HG03139 (cell line): ENCODE measurements around the gene COL20A1.
"Not testable (repeated sequence)": the region's sequence is repeated elsewhere in the genome, so short reads cannot be mapped to it uniquely, and the experiment has no call there.

Experiments
- ATAC-seq: cut with Tn5 transposase; IDR thresholded peaks from one replicate; pipeline ENCODE4 v1.9.1; 2021; ENCODE audit not compliant: unreplicated experiment

The COL20A1 gene

GRCh38 chr20:63292904-63293303 is at the start of gene COL20A1:
Gene COL20A1, plus strand, starts transcription at chr20:63293186. Its CDS starts 1,922 bp downstream, at chr20:63295108.
- ATAC-seq: no peak

DNA sequence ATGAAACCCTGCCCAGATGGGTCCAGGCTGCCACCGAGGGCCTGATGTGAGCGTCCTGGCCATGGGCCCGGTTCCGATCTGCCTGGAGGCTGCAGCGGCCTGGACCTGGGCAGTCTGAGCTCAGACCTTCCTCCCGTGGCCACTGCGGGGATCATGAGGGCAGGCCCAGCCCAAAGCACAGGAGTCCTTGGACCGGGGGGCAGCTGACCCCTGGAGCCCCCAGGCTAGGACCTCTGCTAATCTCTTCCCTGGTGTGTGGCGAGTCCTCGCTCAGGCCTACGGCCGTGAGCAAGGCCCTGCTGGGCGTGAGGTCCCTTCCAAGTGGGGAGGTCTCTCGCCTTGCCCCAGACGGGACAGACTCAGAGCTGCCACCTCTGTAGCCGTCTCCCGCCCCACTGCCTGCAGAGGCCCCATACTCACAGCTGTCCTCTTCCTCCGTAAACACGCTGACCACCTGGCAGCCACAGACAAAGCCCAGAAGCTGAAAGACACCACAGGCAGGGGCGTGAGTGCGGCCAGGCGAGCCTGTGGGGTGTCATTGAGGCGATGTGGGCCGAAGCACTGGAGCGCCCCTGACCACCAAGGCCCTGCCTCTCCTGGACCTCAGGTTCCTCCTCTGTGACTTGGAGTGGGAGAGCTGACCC is 49.3 kb upstream of the COL20A1 start:
- no peak for ATAC-seq

DNA sequence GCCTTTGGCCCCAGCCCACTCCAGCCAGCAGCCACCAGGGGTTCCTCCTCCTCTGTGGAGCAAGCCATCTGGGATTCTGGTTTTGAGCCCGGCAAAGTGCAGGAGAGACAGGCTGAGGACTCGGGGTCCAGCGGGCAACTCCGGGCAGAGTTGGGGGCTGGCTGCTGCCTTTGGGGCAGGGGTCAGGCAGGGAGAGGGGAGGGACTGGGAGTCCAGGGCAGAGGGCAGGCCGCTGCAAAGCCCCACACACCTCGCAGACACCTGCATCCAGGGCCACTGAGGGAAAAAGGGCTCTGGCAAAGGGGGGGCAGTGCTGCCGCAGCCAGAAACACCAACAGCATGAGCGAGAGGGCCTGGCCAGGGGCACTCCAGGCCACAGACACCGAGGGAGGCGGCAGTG is 48.5 kb upstream of the COL20A1 start:
- no peak for ATAC-seq

GRCh38 chr20:63246490-63247288 is 46.3 kb upstream of the COL20A1 start:
- no peak for ATAC-seq

- no peak for ATAC-seq
Observed at GRCh38 chr20:63247671-63248228, 45.2 kb upstream of the COL20A1 start.

GRCh38 chr20:63248835-63249591 is 44.0 kb upstream of the COL20A1 start:
- no peak for ATAC-seq

DNA sequence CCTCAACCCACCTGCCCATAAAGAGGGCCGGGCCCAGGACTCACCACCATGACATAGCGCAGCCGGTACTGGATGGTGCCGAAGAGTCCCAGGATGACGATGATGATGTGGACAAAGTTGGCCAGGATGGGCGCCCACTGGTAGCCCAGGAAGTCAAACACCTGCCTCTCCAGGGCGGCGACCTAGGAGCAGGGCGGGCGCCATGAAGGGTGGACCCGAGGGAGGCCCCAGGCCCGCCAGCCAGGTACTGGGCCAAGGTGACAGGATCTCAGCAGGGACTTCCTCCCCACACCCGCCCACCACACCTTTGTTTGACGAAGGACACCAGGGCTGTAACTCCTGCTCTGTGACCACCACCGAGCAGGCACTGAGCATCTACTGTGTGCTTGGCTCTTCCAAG is 43.1 kb upstream of the COL20A1 start:
- no peak for ATAC-seq

DNA sequence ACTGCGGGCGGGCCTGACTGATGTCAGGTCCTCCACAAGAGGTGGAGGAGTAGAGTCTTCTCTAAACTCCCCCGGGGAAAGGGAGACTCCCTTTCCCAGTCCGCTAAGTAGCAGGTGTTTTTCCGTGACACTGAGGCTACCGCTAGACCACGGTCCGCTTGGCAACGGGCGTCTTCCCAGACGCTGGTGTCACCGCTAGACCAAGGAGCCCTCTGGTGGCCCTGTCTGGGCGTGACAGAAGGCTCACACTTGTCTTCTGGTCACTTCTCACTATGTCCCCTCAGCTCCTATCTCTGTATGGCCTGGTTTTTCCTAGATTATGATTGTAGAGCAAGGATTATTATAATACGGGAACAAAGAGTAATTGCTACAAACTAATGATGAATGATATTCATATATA is 41.6 kb upstream of the COL20A1 start:
- not testable (repeated sequence) for ATAC-seq

GRCh38 chr20:63252284-63252711 is 40.7 kb upstream of the COL20A1 start:
- ATAC-seq: no peak

DNA sequence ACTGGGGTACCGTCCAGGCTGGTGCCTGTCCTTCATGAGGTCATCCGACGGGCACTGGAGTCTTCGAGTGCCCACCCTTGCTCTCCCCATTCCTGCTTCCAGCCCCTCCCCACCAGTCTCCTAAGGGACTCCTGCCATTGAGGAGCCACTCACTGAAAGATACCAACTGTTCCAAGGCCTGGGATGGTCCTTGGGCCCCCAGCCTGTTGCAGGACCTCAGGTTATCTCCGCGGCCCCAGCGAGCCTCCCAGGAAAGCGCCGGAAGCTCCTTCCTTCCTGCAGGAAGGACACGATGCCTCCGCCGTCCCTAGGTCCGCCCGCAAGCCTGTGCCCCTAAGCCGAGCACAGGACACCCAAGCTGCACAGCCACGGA is 39.9 kb upstream of the COL20A1 start:
- ATAC-seq: no peak

DNA sequence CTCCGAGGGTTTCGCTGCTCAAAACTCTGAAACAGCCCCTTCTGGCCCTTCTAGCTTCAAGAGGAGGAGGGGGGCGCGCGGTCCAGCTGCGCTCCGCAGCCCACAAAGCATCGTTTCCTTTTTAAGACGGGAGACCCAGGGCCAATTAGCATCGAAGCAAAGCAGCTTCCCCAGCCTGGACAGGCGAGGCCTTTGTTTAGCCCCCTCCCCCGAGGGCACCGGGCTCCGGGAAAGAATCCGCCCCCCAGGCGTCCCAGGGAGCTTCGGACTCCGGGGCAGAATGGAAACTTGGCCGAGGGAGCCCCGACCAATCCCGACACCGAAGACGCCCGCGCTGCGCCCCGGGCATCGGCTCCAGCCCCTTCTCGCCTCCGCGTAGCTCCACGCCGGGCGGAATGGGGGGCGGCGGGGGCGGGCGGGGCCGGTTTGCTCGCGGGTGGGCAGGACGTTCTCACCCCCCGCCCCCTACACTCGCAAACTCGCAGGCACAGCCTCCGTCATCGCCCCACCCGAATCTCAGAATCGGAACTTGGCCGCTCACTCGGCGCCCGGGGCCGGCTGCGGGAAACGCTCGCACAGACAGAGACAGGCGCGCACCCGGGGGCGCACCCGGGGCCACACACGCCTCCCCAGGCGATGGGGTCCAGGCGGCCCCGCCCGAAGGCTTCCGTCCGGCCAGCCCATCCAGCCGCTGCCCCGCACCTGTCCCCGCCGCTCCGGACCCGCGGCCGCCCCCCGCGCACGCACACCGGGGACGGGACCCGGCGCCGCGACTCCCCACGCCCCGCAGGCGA is 39.4 kb upstream of the COL20A1 start:
- no peak for ATAC-seq

DNA sequence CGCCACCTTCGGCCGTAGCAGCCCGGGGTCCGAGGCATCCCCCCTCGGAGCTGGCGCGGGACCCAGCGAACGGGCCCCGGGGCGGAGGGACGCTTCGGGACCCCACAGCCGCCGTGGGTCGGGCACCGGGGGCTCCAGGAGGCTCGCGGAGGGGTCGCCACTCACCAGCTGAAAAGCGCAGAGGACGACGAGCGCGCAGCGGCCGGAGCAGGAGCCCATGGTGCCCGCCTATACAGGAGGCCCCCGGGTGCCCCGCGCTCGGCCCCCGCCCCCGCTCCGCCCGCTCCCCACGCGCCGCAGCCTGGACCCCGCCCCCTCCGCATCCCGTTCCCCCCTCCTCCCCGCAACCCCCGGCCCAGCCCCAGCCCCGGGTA is 38.8 kb upstream of the COL20A1 start, which contains the start of gene NKAIN4:
Gene NKAIN4, minus strand, starts transcription at position 232 of the 374 bp plus-strand sequence. Its CDS starts 13 bp downstream, at position 219.
- ATAC-seq: no peak

DNA sequence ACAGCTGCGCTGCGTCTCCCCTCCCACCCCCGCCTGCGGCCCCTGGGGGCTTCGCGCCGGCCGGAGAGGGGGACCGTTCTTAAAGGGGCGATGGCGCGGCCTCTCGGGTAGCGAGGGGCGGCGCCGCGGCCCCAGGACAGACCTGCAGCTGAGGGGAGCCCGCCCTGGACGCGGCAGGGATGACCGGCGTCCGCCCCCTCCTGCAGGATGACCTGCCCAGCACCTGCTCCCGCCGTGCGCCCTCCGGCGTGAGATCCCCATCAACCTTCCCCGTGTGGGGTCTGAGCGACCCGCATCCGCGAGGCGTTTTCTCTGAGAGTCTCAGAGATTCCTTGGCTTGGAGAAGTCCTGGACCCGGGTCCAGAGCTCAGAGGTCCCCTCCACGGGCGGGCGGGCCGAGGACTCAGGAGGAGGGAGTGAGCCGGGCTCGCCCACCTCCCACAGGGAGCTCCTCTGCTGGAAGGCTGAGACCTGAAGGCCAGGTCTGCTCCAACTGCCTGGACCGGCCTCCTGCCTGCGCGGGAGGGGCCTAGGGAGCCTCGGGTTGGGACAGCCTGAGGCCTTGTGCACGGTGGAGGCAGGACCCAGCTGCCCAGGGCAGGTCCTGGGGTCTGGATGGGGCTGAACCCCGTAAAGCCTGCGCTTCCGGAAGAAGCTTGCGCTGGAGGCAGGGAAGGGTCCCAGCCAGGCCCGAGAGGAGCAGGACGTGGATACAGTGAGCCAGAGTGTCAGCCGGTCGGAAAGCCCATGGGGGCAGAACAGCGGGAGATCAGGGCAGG is 38.2 kb upstream of the COL20A1 start:
- ATAC-seq: no peak

GRCh38 chr20:63255931-63256704 is 36.9 kb upstream of the COL20A1 start:
- ATAC-seq: no peak

GRCh38 chr20:63256954-63257353 is 36.0 kb upstream of the COL20A1 start:
- ATAC-seq: no peak

DNA sequence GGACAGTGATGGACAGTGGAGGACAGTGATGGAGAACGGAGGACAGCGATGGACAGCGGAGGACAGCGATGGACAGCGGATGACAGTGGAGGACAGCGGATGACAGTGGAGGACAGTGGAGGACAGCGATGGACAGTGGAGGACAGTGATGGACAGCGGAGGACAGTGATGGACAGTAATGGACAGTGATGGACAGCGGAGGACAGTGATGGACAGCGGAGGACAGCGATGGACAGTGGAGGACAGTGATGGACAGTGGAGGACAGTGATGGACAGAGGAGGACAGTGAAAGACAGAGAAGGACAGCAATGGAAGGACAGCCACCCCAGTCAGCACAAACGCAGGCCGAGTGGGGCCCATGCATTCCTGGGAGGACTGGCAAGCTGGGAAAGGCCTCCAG is 35.4 kb upstream of the COL20A1 start:
- ATAC-seq: no peak

DNA sequence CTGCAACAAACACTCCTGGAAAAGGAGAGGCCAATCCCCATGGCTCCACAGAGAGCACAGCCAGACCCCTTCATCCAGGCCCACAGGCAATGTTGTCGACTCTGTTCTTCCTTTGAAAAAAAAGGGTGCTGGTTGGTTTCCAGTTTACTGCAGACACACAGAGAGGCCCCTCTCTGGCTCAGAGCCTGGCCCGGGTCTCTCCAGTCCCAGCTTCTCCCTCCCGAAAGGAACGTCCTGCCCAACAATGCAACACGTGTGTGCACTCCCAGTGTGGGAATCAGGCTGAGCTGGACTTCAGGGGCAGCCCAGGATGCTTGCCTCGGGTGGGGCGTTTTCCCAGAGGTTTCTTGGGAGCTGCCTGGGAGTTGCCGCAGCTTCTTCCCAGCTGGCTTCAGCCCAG is 34.2 kb upstream of the COL20A1 start:
- ATAC-seq: no peak

DNA sequence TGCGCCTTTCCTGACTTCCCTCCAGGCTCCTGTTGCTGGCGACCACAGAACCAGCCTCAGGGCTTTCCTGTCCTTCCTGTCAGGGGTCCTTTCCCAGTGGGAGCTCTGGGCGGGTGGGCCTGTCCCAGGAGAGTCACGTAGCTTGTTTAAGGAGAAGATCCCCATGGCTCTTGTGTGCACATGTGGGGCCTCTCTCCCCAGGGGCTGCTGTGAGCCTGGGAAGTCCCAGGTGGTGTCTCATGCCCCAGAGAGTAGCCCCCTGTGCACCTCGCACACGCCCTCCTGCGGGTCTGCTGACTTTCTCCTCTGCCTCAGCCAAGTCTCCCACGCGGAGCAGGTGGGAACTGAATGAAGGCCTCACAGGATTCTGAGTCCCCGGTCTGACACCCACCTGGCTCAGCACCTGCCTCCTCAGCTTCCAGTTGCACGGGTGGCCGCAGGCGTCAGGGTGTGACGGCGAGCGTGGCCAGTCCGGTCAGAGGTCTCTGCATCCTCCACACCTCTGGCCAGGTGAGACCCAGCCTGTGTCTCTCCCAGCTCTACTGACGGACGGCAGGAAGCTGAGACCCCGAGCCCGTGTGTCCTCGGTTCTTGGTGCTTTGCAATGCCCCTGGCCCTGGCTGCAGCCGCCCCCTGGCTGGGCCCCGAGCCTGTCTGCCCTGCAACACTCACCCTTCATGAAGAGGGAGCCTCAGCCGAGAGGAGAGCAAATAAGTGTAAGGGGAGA is 33.1 kb upstream of the COL20A1 start:
- no peak for ATAC-seq
